IMR-90 (cell line): ENCODE data around the gene HES4. TPM values are rescaled to one million over a fixed set of nuclear protein-coding genes. Genes with fewer than 3 reads are reported as not detected.

Experiments
- ATAC-seq: fragments of 200-7000 bp; cut with Tn5 transposase; 2 replicates; pipeline ENCODE4 v1.9.1; 2020; ENCODE audit warnings: low read depth, mild to moderate bottlenecking, moderate library complexity
- BruUV-seq: library from RNA; stranded (reverse); fragments of 400-500 nt; replicated peaks from 2 replicates; lab custom pipeline; 2021; lab: Mats Ljungman, UMichigan
- CTCF ChIA-PET: fragments of 300-600 bp; formaldehyde crosslinking; extraction: SDS; loops from one replicate; lab custom pipeline; 2021; ENCODE audit warnings: antibody characterized with exemption; lab: Yijun Ruan, JAX
- POLR2A ChIA-PET: fragments of 300-600 bp; sonication (Branson Sonifier 250); formaldehyde crosslinking; loops from one replicate; lab custom pipeline; 2022; ENCODE audit warnings: antibody characterized with exemption; ENCODE audit not compliant: unreplicated experiment; lab: Charles Lee
- DNase-seq: peaks from one replicate; pipeline ENCODE4 v3.0.0; 2013
- H2AFZ ChIP-seq: replicated peaks from 2 replicates; pipeline ENCODE3; 2013; ENCODE audit warnings: low read length, mild to moderate bottlenecking; ENCODE audit not compliant: poor library complexity
- H2AK5ac ChIP-seq: 2 replicates; pipeline ENCODE4 v1.6.1; 2013; ENCODE audit warnings: low read depth, low read length, inconsistent platforms
- H2AK9ac ChIP-seq: replicated peaks from 2 replicates; pipeline ENCODE3; 2013; ENCODE audit warnings: mild to moderate bottlenecking, low read depth, low read length, moderate library complexity; ENCODE audit not compliant: poor library complexity
- H2BK120ac ChIP-seq: 2 replicates; pipeline ENCODE4 v1.6.1; 2013; ENCODE audit warnings: low read depth, low read length, inconsistent platforms
- H2BK15ac ChIP-seq: 3 replicates; pipeline ENCODE4 v1.6.1; 2013; ENCODE audit warnings: low read depth, low read length, inconsistent platforms
- H2BK20ac ChIP-seq: 2 replicates; pipeline ENCODE4 v1.6.1; 2013; ENCODE audit warnings: low read depth, mild to moderate bottlenecking, inconsistent platforms, low read length, moderate library complexity
- H2BK5ac ChIP-seq: 2 replicates; pipeline ENCODE4 v1.6.1; 2013; ENCODE audit warnings: mild to moderate bottlenecking, low read depth, low read length, inconsistent platforms; ENCODE audit not compliant: poor library complexity, severe bottlenecking
- H3K14ac ChIP-seq: replicated peaks from 2 replicates; pipeline ENCODE4 v1.6.1; 2013; ENCODE audit warnings: low read depth, low read length, inconsistent platforms
- H3K18ac ChIP-seq: 2 replicates; pipeline ENCODE4 v1.6.1; 2013; ENCODE audit warnings: low read depth, low read length, control low read depth
- H3K23ac ChIP-seq: 2 replicates; pipeline ENCODE4 v1.6.1; 2013; ENCODE audit warnings: low read depth, low read length, inconsistent platforms
- H3K27ac ChIP-seq: 2 replicates; pipeline ENCODE4 v1.5.1; 2013; ENCODE audit warnings: mild to moderate bottlenecking, control low read depth, low read length; ENCODE audit not compliant: insufficient read depth
- H3K27me3 ChIP-seq: 2 replicates; pipeline ENCODE4 v1.6.1; 2013; ENCODE audit warnings: low read length; ENCODE audit not compliant: control insufficient read depth, insufficient read depth
- H3K36me3 ChIP-seq: 2 replicates; pipeline ENCODE4 v1.6.1; 2013; ENCODE audit warnings: low read length, mixed read lengths; ENCODE audit not compliant: control insufficient read depth, insufficient read depth
- H3K4ac ChIP-seq: 2 replicates; pipeline ENCODE4 v1.6.1; 2013; ENCODE audit warnings: low read depth, low read length, inconsistent platforms
- H3K4me1 ChIP-seq: 2 replicates; pipeline ENCODE4 v1.6.1; 2013; ENCODE audit warnings: low read length, mixed read lengths; ENCODE audit not compliant: control insufficient read depth, insufficient read depth
- H3K4me2 ChIP-seq: 2 replicates; pipeline ENCODE4 v1.6.1; 2013; ENCODE audit warnings: low read depth, mild to moderate bottlenecking, control low read depth, low read length, moderate library complexity
- H3K4me3 ChIP-seq: 2 replicates; pipeline ENCODE4 v1.5.1; 2013; ENCODE audit warnings: low read depth, mild to moderate bottlenecking, control low read depth, low read length, moderate library complexity; ENCODE audit not compliant: insufficient read depth
- H3K56ac ChIP-seq: 2 replicates; pipeline ENCODE4 v1.6.1; 2013; ENCODE audit warnings: low read length, inconsistent platforms; ENCODE audit not compliant: insufficient read depth; ENCODE audit errors: extremely low read depth
- H3K79me1 ChIP-seq, 2 experiments: 2 replicates each; pipeline ENCODE4 v1.6.1; 2013; ENCODE audit warnings: low read length in 2 of 2, inconsistent platforms in 1 of 2, low read depth in 1 of 2
- H3K9ac ChIP-seq: 2 replicates; pipeline ENCODE4 v1.6.1; 2013; ENCODE audit warnings: low read depth, low read length, control low read depth
- H3K9me1 ChIP-seq: 2 replicates; pipeline ENCODE4 v1.6.1; 2013; ENCODE audit warnings: low read length, inconsistent platforms; ENCODE audit not compliant: insufficient read depth
- H3K9me3 ChIP-seq: 2 replicates; pipeline ENCODE4 v1.6.1; 2013; ENCODE audit warnings: low read length; ENCODE audit not compliant: control insufficient read depth, insufficient read depth
- H4K20me1 ChIP-seq: 2 replicates; pipeline ENCODE4 v1.6.1; 2013; ENCODE audit warnings: low read length, inconsistent platforms; ENCODE audit not compliant: insufficient read depth
- H4K5ac ChIP-seq: 2 replicates; pipeline ENCODE4 v1.6.1; 2013; ENCODE audit warnings: mild to moderate bottlenecking, low read depth, low read length, control low read depth
- H4K8ac ChIP-seq, 2 experiments: 2 replicates each; pipeline ENCODE4 v1.6.1; 2013; ENCODE audit warnings: low read depth in 2 of 2, low read length in 2 of 2, control low read depth in 1 of 2, inconsistent platforms in 1 of 2
- H4K91ac ChIP-seq: 2 replicates; pipeline ENCODE4 v1.6.1; 2013; ENCODE audit warnings: low read depth, low read length, inconsistent platforms; ENCODE audit not compliant: insufficient read depth
- POLR2A ChIP-seq: IDR thresholded peaks from 2 replicates; pipeline ENCODE4 v1.6.1; 2012; ENCODE audit warnings: mild to moderate bottlenecking, low read depth, low read length
- WGBS, 2 experiments: methylation state at CpG; one replicate each; pipeline versions ENCODE4 v1.1.5 to v1.1.7; 2013; ENCODE audit warnings: missing lambda C conversion rate in 2 of 2; ENCODE audit not compliant: insufficient read length in 1 of 2; ENCODE audit errors: extremely low coverage in 2 of 2; 5-methylcytosine and 5-hydroxymethylcytosine counted together
- dilution Hi-C: fragments of 300-500 bp; cut with HindIII; formaldehyde crosslinking; loops from one replicate; pipeline ENCODE4 v1.14.3; 2018; ENCODE audit warnings: low sequenced_read_pairs; ENCODE audit not compliant: unreplicated experiment
- in situ Hi-C: fragments of 300-500 bp; cut with MboI; formaldehyde crosslinking; loops from 3 replicates; pipeline ENCODE4 v1.14.3; 2019; ENCODE audit warnings: low sequenced_read_pairs, inconsistent platforms, mixed read lengths
- intact Hi-C: fragments of 100-400 bp; cut with micrococcal nuclease; formaldehyde crosslinking; loops from 2 replicates; pipeline ENCODE4 v1.10.0; 2022
- polyA plus RNA-seq, 3 experiments: library from polyadenylated mRNA; depleted of rRNA; stranded (reverse); fragments of >200 nt; gene quantifications; 2 replicates each; pipeline ENCODE4 v1.2.3, GENCODE V29; 2012; ENCODE audit warnings: low replicate concordance in 1 of 3
- total RNA-seq: library from RNA; depleted of rRNA; stranded (reverse); fragments of >200 nt; gene quantifications from 2 replicates; pipeline ENCODE4 v1.2.3, GENCODE V29; 2012

HES4 gene
- total and polyA plus RNA-seq, 2 of the 4 experiments (the other 2 are of a cell fraction), result 1.4 to 11.7 TPM

GRCh38 chr1:997713-997992 is 2.2 kb downstream of the HES4 start:
- no peak overlapping the region for H3K4me2 ChIP-seq
- no peak for DNase-seq
- CTCF ChIA-PET, result no interaction called here
- in situ Hi-C loops (no loop called here), intact Hi-C loops (no loop called here), dilution Hi-C loops (no loop called here)
- H3K79me1 ChIP-seq, result peaks cover 3 to 30% of the 10 kb centered on the region in 2 experiments; a peak in 3 of 4 replicates
- no peak overlapping the region for H3K4me3 ChIP-seq
- peaks cover 4% of the 10 kb centered on the region; the same call in 1 of the 2 replicates for H3K4me1 ChIP-seq
- ATAC-seq, result no peak
- POLR2A ChIA-PET, result no interaction called here
- H3K9ac ChIP-seq, result no peak overlapping the region
- WGBS, 2 experiments, result 100% methylated on average over 1 of the region's 3 CpGs; no CpG with 5 or more reads in 1 of the 2 experiments
- no peak overlapping the region for H2AFZ ChIP-seq
- H4K5ac ChIP-seq, result no peak overlapping the region
- H3K23ac ChIP-seq, result no peak overlapping the region
- no peak overlapping the region for H3K56ac ChIP-seq
- H2BK120ac ChIP-seq, result no peak overlapping the region
- H3K27ac ChIP-seq, result no peak overlapping the region
- H3K9me3 ChIP-seq, result peaks cover 1% of the 10 kb centered on the region; the same call in 1 of the 2 replicates
- no peak overlapping the region for H2BK15ac ChIP-seq
- no peak overlapping the region for H3K4ac ChIP-seq
- H3K27me3 ChIP-seq, result no peaks in the 10 kb centered on the region
- TF ChIP-seq POLR2A, result no peak
- H2BK5ac ChIP-seq, result no peak overlapping the region
- BruUV-seq, result no TSS peak
- no peak overlapping the region; the same call in 1 of the 2 replicates for H3K14ac ChIP-seq
- H2BK20ac ChIP-seq, result no peak overlapping the region
- H3K18ac ChIP-seq, result no peak overlapping the region
- H4K91ac ChIP-seq, result no peak overlapping the region
- no peaks in the 10 kb centered on the region for H3K36me3 ChIP-seq
- no peaks in the 10 kb centered on the region for H3K9me1 ChIP-seq
- H4K8ac ChIP-seq, result no peak overlapping the region
- H4K20me1 ChIP-seq, result peaks cover 9% of the 10 kb centered on the region; the same call in 1 of the 2 replicates
- H2AK5ac ChIP-seq, result no peak overlapping the region
- H2AK9ac ChIP-seq, result no peak overlapping the region
